ENCODE data around the gene ROCK2.

ROCK2 gene

GRCh38 chr2:11366326-11366741, 21.9 kb upstream of the ROCK2 start:
- H3K27ac ChIP-seq (ENCODE audit: low read length), result no peak overlapping the region
- H3K36me3 ChIP-seq (ENCODE audit: control insufficient read depth in 1 of 2, insufficient read depth in 2 of 2, low read length in 2 of 2), result no peaks in the 10 kb centered on the region
- H3K27me3 ChIP-seq (ENCODE audit: low read depth, low read length), result no peaks in the 10 kb centered on the region
- H3K9me3 ChIP-seq (ENCODE audit: control insufficient read depth in 1 of 2, low read length in 2 of 2), result no peaks in the 10 kb centered on the region
- no peak overlapping the region for H3K4me3 ChIP-seq (ENCODE audit: low read depth in 1 of 2, low read length in 2 of 2)
- H3K4me1 ChIP-seq (ENCODE audit: control insufficient read depth in 1 of 2, insufficient read depth in 2 of 2, low read length in 2 of 2), result peaks cover 0 to 8% of the 10 kb centered on the region in 2 donors

GRCh38 chr2:11365096-11365879, 20.9 kb upstream of the ROCK2 start:
- Histone ChIP-seq H3K36me3 (ENCODE audit: control insufficient read depth in 1 of 2, insufficient read depth in 2 of 2, low read length in 2 of 2) (no peaks in the 10 kb centered on the region), H3K27ac (ENCODE audit: low read length) (no peak overlapping the region), H3K4me1 (ENCODE audit: control insufficient read depth in 1 of 2, insufficient read depth in 2 of 2, low read length in 2 of 2) (peaks cover 0 to 8% of the 10 kb centered on the region in 2 donors), H3K4me3 (ENCODE audit: low read depth in 1 of 2, low read length in 2 of 2) (no peak overlapping the region), H3K9me3 (ENCODE audit: control insufficient read depth in 1 of 2, low read length in 2 of 2) (no peaks in the 10 kb centered on the region), H3K27me3 (ENCODE audit: low read depth, low read length) (no peaks in the 10 kb centered on the region)

- Histone ChIP-seq H3K9me3 (ENCODE audit: control insufficient read depth in 1 of 2, low read length in 2 of 2) (no peaks in the 10 kb centered on the region), H3K27me3 (ENCODE audit: low read depth, low read length) (no peaks in the 10 kb centered on the region), H3K27ac (ENCODE audit: low read length) (no peak overlapping the region), H3K36me3 (ENCODE audit: control insufficient read depth in 1 of 2, insufficient read depth in 2 of 2, low read length in 2 of 2) (no peaks in the 10 kb centered on the region), H3K4me3 (ENCODE audit: low read depth in 1 of 2, low read length in 2 of 2) (no peak overlapping the region), H3K4me1 (ENCODE audit: control insufficient read depth in 1 of 2, insufficient read depth in 2 of 2, low read length in 2 of 2) (peaks cover 0 to 12% of the 10 kb centered on the region in 2 donors)
Measured at GRCh38 chr2:11364565-11364887, 20.1 kb upstream of the ROCK2 start.

GRCh38 chr2:11363868-11364564, 19.6 kb upstream of the ROCK2 start:
- Histone ChIP-seq H3K36me3 (ENCODE audit: control insufficient read depth in 1 of 2, insufficient read depth in 2 of 2, low read length in 2 of 2) (no peaks in the 10 kb centered on the region), H3K4me1 (ENCODE audit: control insufficient read depth in 1 of 2, insufficient read depth in 2 of 2, low read length in 2 of 2) (peaks cover 0 to 15% of the 10 kb centered on the region in 2 donors), H3K4me3 (ENCODE audit: low read depth in 1 of 2, low read length in 2 of 2) (no peak overlapping the region), H3K27ac (ENCODE audit: low read length) (no peak overlapping the region), H3K9me3 (ENCODE audit: control insufficient read depth in 1 of 2, low read length in 2 of 2) (no peaks in the 10 kb centered on the region), H3K27me3 (ENCODE audit: low read depth, low read length) (no peaks in the 10 kb centered on the region)

- H3K9me3 ChIP-seq (ENCODE audit: control insufficient read depth in 1 of 2, low read length in 2 of 2), result no peaks in the 10 kb centered on the region
- no peak overlapping the region for H3K4me3 ChIP-seq (ENCODE audit: low read depth in 1 of 2, low read length in 2 of 2)
- no peaks in the 10 kb centered on the region for H3K27me3 ChIP-seq (ENCODE audit: low read depth, low read length)
- H3K27ac ChIP-seq (ENCODE audit: low read length), result no peak overlapping the region
- H3K36me3 ChIP-seq (ENCODE audit: control insufficient read depth in 1 of 2, insufficient read depth in 2 of 2, low read length in 2 of 2), result no peaks in the 10 kb centered on the region
- peaks cover 0 to 7% of the 10 kb centered on the region in 2 donors for H3K4me1 ChIP-seq (ENCODE audit: control insufficient read depth in 1 of 2, insufficient read depth in 2 of 2, low read length in 2 of 2)
Measured at GRCh38 chr2:11359865-11360264, 15.4 kb upstream of the ROCK2 start.

- H3K9me3 ChIP-seq (ENCODE audit: control insufficient read depth in 1 of 2, low read length in 2 of 2), result no peaks in the 10 kb centered on the region
- no peak overlapping the region for H3K4me3 ChIP-seq (ENCODE audit: low read depth in 1 of 2, low read length in 2 of 2)
- no peaks in the 10 kb centered on the region for H3K36me3 ChIP-seq (ENCODE audit: control insufficient read depth in 1 of 2, insufficient read depth in 2 of 2, low read length in 2 of 2)
- H3K27ac ChIP-seq (ENCODE audit: low read length), result no peak overlapping the region
- peaks cover 0 to 7% of the 10 kb centered on the region in 2 donors for H3K4me1 ChIP-seq (ENCODE audit: control insufficient read depth in 1 of 2, insufficient read depth in 2 of 2, low read length in 2 of 2)
- no peaks in the 10 kb centered on the region for H3K27me3 ChIP-seq (ENCODE audit: low read depth, low read length)
Measured at GRCh38 chr2:11357428-11357972, 13.1 kb upstream of the ROCK2 start.

GRCh38 chr2:11356764-11357163, 12.3 kb upstream of the ROCK2 start:
- H3K4me1 ChIP-seq (ENCODE audit: control insufficient read depth in 1 of 2, insufficient read depth in 2 of 2, low read length in 2 of 2), result peaks cover 0 to 7% of the 10 kb centered on the region in 2 donors

GRCh38 chr2:11355194-11356053, 11.0 kb upstream of the ROCK2 start:
- no peak overlapping the region for H3K27ac ChIP-seq (ENCODE audit: low read length)
- H3K9me3 ChIP-seq (ENCODE audit: control insufficient read depth in 1 of 2, low read length in 2 of 2), result no peaks in the 10 kb centered on the region
- H3K36me3 ChIP-seq (ENCODE audit: control insufficient read depth in 1 of 2, insufficient read depth in 2 of 2, low read length in 2 of 2), result no peaks in the 10 kb centered on the region
- no peak overlapping the region for H3K4me3 ChIP-seq (ENCODE audit: low read depth in 1 of 2, low read length in 2 of 2)
- peaks cover 0 to 7% of the 10 kb centered on the region in 2 donors for H3K4me1 ChIP-seq (ENCODE audit: control insufficient read depth in 1 of 2, insufficient read depth in 2 of 2, low read length in 2 of 2)
- no peaks in the 10 kb centered on the region for H3K27me3 ChIP-seq (ENCODE audit: low read depth, low read length)

More at GRCh38 chr2:11356764-11357163, 12.3 kb upstream of the ROCK2 start:
- Histone ChIP-seq H3K4me3 (ENCODE audit: low read depth in 1 of 2, low read length in 2 of 2) (no peak overlapping the region), H3K9me3 (ENCODE audit: control insufficient read depth in 1 of 2, low read length in 2 of 2) (no peaks in the 10 kb centered on the region), H3K27ac (ENCODE audit: low read length) (no peak overlapping the region), H3K36me3 (ENCODE audit: control insufficient read depth in 1 of 2, insufficient read depth in 2 of 2, low read length in 2 of 2) (no peaks in the 10 kb centered on the region), H3K27me3 (ENCODE audit: low read depth, low read length) (no peaks in the 10 kb centered on the region)

- peaks cover 0 to 4% of the 10 kb centered on the region in 2 donors for H3K4me1 ChIP-seq (ENCODE audit: control insufficient read depth in 1 of 2, insufficient read depth in 2 of 2, low read length in 2 of 2)
- no peak overlapping the region for H3K27ac ChIP-seq (ENCODE audit: low read length)
- no peaks in the 10 kb centered on the region for H3K9me3 ChIP-seq (ENCODE audit: control insufficient read depth in 1 of 2, low read length in 2 of 2)
- H3K4me3 ChIP-seq (ENCODE audit: low read depth in 1 of 2, low read length in 2 of 2), result no peak overlapping the region
- H3K27me3 ChIP-seq (ENCODE audit: low read depth, low read length), result no peaks in the 10 kb centered on the region
- H3K36me3 ChIP-seq (ENCODE audit: control insufficient read depth in 1 of 2, insufficient read depth in 2 of 2, low read length in 2 of 2), result no peaks in the 10 kb centered on the region
Measured at GRCh38 chr2:11354363-11355154, 10.1 kb upstream of the ROCK2 start.

GRCh38 chr2:11352781-11353537, 8.5 kb upstream of the ROCK2 start:
- Histone ChIP-seq H3K36me3 (ENCODE audit: control insufficient read depth in 1 of 2, insufficient read depth in 2 of 2, low read length in 2 of 2) (no peaks in the 10 kb centered on the region), H3K4me3 (ENCODE audit: low read depth in 1 of 2, low read length in 2 of 2) (no peak overlapping the region), H3K27ac (ENCODE audit: low read length) (no peak overlapping the region), H3K9me3 (ENCODE audit: control insufficient read depth in 1 of 2, low read length in 2 of 2) (no peaks in the 10 kb centered on the region), H3K4me1 (ENCODE audit: control insufficient read depth in 1 of 2, insufficient read depth in 2 of 2, low read length in 2 of 2) (no peaks in the 10 kb centered on the region), H3K27me3 (ENCODE audit: low read depth, low read length) (no peaks in the 10 kb centered on the region)
